VCaP (cell line): Measurements from ENCODE around the gene CRK.

Experiments used
- H3K27ac ChIP-seq: fragments of 450-650 bp; 2 replicates; pipeline ENCODE4 v1.5.1; 2017
- TF ChIP-seq, protein P1 (sequence below): fragments of 450-650 bp; conservative IDR thresholded peaks from 2 replicates; pipeline ENCODE4 v1.5.1; 2017; ENCODE audit warnings: mild to moderate bottlenecking, moderate library complexity

The CRK gene

DNA sequence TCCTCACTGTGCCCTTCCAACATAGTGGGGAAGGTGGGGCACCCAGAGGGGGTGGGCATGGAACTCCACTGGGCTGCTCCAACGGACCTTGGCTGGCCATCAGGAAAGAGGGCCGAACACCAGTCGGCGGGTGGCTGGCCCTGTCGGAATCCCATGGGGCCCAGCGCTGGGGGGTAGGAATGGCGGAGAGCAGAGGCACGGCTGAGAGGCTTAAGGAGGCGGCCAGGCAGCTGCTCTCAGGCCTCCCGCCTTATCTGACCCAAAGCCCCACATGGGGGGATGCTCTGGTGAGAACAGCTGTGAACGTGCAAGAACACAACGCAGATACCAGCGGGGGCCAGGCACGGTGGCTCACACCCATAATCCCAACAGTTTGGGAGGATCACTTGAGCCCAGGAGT, 40.8 kb upstream of the CRK start:
- TF ChIP-seq, protein P1, sequence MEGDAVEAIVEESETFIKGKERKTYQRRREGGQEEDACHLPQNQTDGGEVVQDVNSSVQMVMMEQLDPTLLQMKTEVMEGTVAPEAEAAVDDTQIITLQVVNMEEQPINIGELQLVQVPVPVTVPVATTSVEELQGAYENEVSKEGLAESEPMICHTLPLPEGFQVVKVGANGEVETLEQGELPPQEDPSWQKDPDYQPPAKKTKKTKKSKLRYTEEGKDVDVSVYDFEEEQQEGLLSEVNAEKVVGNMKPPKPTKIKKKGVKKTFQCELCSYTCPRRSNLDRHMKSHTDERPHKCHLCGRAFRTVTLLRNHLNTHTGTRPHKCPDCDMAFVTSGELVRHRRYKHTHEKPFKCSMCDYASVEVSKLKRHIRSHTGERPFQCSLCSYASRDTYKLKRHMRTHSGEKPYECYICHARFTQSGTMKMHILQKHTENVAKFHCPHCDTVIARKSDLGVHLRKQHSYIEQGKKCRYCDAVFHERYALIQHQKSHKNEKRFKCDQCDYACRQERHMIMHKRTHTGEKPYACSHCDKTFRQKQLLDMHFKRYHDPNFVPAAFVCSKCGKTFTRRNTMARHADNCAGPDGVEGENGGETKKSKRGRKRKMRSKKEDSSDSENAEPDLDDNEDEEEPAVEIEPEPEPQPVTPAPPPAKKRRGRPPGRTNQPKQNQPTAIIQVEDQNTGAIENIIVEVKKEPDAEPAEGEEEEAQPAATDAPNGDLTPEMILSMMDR = no peak
- no peak overlapping the region for H3K27ac ChIP-seq

DNA sequence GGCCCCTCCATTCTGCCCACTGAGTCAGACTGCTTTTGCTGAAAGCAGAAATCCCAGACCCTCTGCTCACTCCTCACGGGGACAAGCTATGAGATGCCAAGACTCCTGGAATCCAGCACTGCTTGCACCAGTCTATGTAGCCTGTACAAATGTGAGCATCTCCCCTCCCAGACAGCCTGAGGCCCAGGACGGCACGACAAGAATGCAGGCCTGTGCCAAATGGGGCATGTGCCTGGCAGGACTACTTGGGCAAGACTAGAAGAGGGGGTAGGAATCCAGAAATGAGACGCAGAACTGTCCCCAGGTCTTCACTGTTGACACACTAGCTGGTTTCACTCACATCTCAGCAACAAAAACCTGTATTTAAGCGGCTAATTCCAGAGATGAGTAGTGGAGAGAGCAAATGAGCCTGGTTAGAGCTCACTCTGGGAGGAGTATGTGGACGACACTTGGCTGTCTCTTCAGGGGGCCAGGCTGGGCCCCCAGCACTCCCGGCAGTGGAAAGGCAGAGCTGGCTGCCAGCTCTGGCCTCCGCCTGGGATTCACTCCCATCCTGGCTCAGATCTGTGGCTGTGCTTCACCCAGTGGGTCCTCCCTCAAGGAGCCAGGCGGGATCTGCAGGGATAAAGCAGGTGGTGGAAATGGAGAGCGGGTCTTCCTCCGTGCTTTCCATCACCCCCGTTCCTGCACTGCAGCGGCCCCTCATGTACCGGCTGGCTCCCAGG, 39.4 kb upstream of the CRK start:
- TF ChIP-seq, protein P1 = no peak
- no peak overlapping the region for H3K27ac ChIP-seq

DNA sequence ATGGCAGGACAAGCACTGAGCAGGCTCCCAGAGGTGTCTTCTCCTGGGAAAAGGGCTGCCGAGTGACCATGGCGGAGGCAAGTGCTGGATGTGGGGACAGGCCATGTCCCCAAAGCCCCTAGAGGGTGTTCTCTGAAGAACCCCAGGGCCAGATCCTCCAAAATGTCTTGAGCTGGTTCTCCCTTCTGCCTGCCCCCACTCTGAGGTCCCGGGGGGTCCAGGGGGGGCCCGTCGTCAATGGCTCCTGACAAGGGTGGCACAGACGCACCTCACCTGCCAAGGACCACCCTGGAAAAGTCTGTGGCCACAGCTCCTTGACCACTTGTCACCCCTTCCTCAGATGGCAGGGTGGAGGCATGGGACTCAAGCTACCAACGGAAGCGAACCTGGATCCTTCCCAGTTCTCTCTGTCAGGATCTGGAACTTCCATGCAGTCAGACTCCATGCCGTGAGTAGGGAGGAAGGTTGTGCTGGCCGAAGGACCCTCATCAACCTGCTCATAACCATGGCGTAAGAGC, 38.8 kb upstream of the CRK start:
- no peak overlapping the region for H3K27ac ChIP-seq
- TF ChIP-seq, protein P1 = no peak

DNA sequence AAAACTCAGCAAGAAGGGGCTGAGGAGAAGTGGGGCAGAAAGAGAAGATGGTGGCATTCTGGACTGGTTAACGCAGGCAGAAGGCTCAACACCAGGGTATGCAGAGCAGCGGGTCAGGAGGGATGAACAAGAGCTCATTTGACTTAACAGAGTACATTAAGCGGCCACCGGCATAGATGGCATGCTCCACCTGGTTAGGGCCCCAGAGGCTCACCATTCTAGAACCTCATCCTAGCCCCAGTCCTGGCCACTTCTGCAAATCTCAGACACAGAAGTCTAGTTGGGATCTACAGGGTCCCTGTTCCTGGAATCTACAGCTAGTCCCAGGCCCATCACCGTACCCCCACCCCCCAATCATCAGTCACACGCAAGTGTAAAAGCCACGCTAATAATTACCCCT, 38.2 kb upstream of the CRK start:
- no peak overlapping the region for H3K27ac ChIP-seq
- TF ChIP-seq, protein P1 = no peak

DNA sequence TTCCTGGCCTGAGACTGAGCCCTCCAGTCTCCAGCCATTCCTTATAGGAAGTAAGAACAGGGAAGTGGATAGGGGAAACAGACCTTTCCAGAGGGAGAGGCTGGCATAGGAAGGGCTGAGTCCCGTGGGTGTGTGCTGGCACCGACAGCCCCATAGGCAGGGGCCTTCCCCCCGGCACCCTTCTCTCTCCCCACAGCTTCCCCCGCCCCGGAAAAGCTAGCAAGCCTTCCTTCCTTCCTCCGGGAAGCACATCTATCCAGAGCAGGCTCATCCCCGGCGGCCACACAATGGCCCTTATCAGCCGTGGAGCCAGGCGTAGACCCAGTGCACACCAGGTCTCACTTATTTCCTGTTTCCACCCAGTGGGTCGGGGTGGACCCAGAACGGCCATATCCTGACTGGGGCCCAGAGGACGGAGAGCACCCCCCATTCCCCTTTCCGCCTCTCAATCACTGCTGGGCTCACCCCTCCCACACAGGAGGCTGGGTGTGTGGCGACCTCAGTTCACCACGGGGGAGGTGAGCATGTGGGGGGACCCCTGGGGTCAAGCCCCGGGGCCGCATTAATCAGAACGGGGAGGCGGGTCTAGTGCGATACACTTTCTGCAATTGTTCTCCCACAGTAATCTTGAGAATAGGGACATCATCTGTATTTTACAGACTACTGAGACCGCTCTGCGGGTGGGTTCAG, 37.4 kb upstream of the CRK start:
- TF ChIP-seq, protein P1 = no peak

DNA sequence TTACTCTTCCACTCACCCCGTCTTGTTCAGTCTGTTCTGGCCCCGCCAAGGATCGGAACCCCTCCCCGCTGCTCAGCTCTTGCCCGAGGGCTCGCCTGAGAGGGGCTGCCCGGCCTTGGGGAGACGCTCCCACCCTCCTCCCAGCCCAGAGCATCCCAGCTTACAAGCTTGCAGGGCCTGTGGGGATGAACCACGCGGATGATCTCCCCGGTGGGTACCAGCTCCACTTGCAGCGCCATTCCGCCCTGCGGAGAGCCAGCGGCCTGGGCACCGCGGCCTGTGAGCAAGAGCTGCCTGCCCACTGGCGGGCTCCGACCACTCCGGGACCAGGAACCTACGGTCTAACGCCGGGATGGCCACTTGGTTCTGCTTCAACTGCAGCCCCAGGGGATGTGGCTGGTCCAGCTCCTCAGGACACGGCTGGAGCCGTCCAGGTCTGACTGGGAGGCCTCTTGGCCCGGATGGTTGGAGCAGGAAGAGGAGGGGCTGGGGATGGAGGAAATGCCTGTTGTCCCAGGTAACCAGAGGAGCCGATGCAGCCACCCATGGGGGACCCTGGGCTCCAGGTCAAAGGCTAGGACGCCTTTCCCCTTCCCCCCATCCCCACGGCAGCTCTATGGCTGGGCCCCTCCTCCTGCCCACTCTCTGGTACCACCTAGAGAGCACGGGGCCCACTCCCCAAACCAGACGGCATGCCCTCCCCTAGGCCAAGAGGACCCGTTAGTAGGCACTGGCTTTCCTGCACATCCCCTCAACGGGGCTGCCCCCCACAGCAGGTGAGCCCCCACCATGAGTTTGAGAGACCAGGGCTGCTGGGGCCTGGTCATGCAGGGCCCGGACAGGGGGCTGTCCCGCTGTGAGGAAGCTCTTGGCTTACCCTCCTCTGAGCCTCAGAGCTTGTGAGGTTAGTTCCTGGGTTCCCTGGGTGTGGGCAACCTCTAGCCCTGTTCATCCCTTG, 36.5 kb upstream of the CRK start, which contains the start of gene MYO1C:
Gene MYO1C (minus strand): TSS at position 438 of the 958 bp plus-strand sequence. CDS start 199 bp downstream, at position 239.
- peak within 1 kb of the TSS; percentile 94 for H3K27ac ChIP-seq
- TF ChIP-seq, protein P1 = no peak

More for the DNA sequence above, 37.4 kb upstream of the CRK start:
- H3K27ac ChIP-seq = peak overlapping the region; percentile 94
